GM19455 (cell line): Measurements from ENCODE around the gene SCUBE1.
A peak's percentile ranks its signal among the peaks of the same experiment; 100 is the strongest.

Experiments
- ATAC-seq: cut with Tn5 transposase; IDR thresholded peaks from one replicate; pipeline ENCODE4 v1.9.1; 2021; ENCODE audit not compliant: unreplicated experiment

SCUBE1 gene

GRCh38 chr22:43343262-43343669, at the start of gene SCUBE1:
Gene SCUBE1 (minus strand): TSS chr22:43343372. CDS start chr22:43343261, 111 bp downstream.
- ATAC-seq = no peak

- no peak for ATAC-seq
Measured at GRCh38 chr22:43392385-43392989, 49.3 kb upstream of the SCUBE1 start.

GRCh38 chr22:43391306-43391705, 48.1 kb upstream of the SCUBE1 start:
- no peak for ATAC-seq

- no peak for ATAC-seq
Measured at GRCh38 chr22:43390872-43391271, 47.7 kb upstream of the SCUBE1 start.

- ATAC-seq = no peak
Measured at GRCh38 chr22:43390166-43390565, 47.0 kb upstream of the SCUBE1 start.

GRCh38 chr22:43389227-43389836, 46.2 kb upstream of the SCUBE1 start:
- ATAC-seq = no peak

- no peak for ATAC-seq
Measured at GRCh38 chr22:43388420-43388851, 45.3 kb upstream of the SCUBE1 start.

GRCh38 chr22:43387815-43388214, 44.6 kb upstream of the SCUBE1 start:
- ATAC-seq = no peak

- no peak for ATAC-seq
Measured at GRCh38 chr22:43385770-43386641, 42.8 kb upstream of the SCUBE1 start.

- no peak for ATAC-seq
Measured at GRCh38 chr22:43384863-43385262, 41.7 kb upstream of the SCUBE1 start.

GRCh38 chr22:43381693-43382092, 38.5 kb upstream of the SCUBE1 start:
- no peak for ATAC-seq

- peak; percentile 74 for ATAC-seq
Measured at GRCh38 chr22:43377896-43378704, 34.9 kb upstream of the SCUBE1 start.

- peak; percentile 10 for ATAC-seq
Measured at GRCh38 chr22:43377548-43377895, 34.4 kb upstream of the SCUBE1 start.

GRCh38 chr22:43376765-43377547, 33.8 kb upstream of the SCUBE1 start:
- no peak for ATAC-seq

- ATAC-seq = no peak
Measured at GRCh38 chr22:43375951-43376455, 32.8 kb upstream of the SCUBE1 start.

GRCh38 chr22:43370036-43370435, 26.9 kb upstream of the SCUBE1 start:
- no peak for ATAC-seq

- no peak for ATAC-seq
Measured at GRCh38 chr22:43365715-43366440, 22.7 kb upstream of the SCUBE1 start.

GRCh38 chr22:43364169-43364435, 20.9 kb upstream of the SCUBE1 start:
- ATAC-seq = no peak

- ATAC-seq = no peak
Measured at GRCh38 chr22:43363315-43364168, 20.4 kb upstream of the SCUBE1 start.
